Ishikawa (cell line): ENCODE measurements around the gene ELF4.

Experiments
- CEBPB ChIP-seq: IDR thresholded peaks from 2 replicates; pipeline ENCODE4 v1.6.1; 2012
- CREB1 ChIP-seq: IDR thresholded peaks from 2 replicates; pipeline ENCODE4 v1.6.1; 2012; ENCODE audit warnings: low read depth
- EGR1 ChIP-seq: IDR thresholded peaks from 2 replicates; pipeline ENCODE4 v1.6.1; 2012
- EP300 ChIP-seq: IDR thresholded peaks from 2 replicates; pipeline ENCODE4 v1.6.1; 2012; ENCODE audit warnings: borderline replicate concordance
- FOXM1 ChIP-seq: IDR thresholded peaks from 2 replicates; pipeline ENCODE4 v1.6.1; 2012; ENCODE audit warnings: low read depth, borderline replicate concordance
- MAX ChIP-seq: IDR thresholded peaks from 2 replicates; pipeline ENCODE4 v1.6.1; 2012
- NFIC ChIP-seq: IDR thresholded peaks from 2 replicates; pipeline ENCODE4 v1.6.1; 2012
- RAD21 ChIP-seq: IDR thresholded peaks from 2 replicates; pipeline ENCODE4 v1.6.1; 2012; ENCODE audit warnings: low read depth
- REST ChIP-seq: IDR thresholded peaks from 2 replicates; pipeline ENCODE4 v1.6.1; 2012; ENCODE audit warnings: low read depth, mild to moderate bottlenecking
- TAF1 ChIP-seq: IDR thresholded peaks from 2 replicates; pipeline ENCODE4 v1.6.1; 2012; ENCODE audit warnings: low read depth, mild to moderate bottlenecking
- TCF12 ChIP-seq: IDR thresholded peaks from 2 replicates; pipeline ENCODE4 v1.6.1; 2012; ENCODE audit warnings: low read depth
- TEAD4 ChIP-seq: IDR thresholded peaks from 2 replicates; pipeline ENCODE4 v1.6.1; 2012
- USF1 ChIP-seq: IDR thresholded peaks from 2 replicates; pipeline ENCODE4 v1.6.1; 2012
- YY1 ChIP-seq: IDR thresholded peaks from 2 replicates; pipeline ENCODE4 v1.6.1; 2012; ENCODE audit warnings: low read depth
- ZBTB7A ChIP-seq: IDR thresholded peaks from 2 replicates; pipeline ENCODE4 v1.6.1; 2012; ENCODE audit warnings: low read depth

Gene ELF4

GRCh38 chrX:130136961-130137360 is 26.7 kb upstream of the ELF4 start:
- TF ChIP-seq CREB1 (no peak), TEAD4 (no peak), YY1 (no peak), FOXM1 (no peak), RAD21 (no peak), REST (no peak), NFIC (no peak), USF1 (no peak), EGR1 (no peak), ZBTB7A (no peak), EP300 (no peak), TCF12 (no peak), TAF1 (no peak), MAX (no peak), CEBPB (no peak)

- TF ChIP-seq FOXM1 = no peak
- no peak for TF ChIP-seq TAF1
- no peak for TF ChIP-seq CREB1
- no peak for TF ChIP-seq EGR1
- no peak for TF ChIP-seq RAD21
- TF ChIP-seq TEAD4 = no peak
- no peak for TF ChIP-seq EP300
- TF ChIP-seq CEBPB = no peak
- TF ChIP-seq REST = no peak
- TF ChIP-seq ZBTB7A = no peak
Measured at GRCh38 chrX:130136496-130136895, 26.2 kb upstream of the ELF4 start.

- no peak for TF ChIP-seq TCF12
- no peak for TF ChIP-seq MAX
- no peak for TF ChIP-seq CREB1
- no peak for TF ChIP-seq NFIC
- TF ChIP-seq FOXM1 = no peak
- no peak for TF ChIP-seq TEAD4
- TF ChIP-seq REST = no peak
- no peak for TF ChIP-seq USF1
- TF ChIP-seq YY1 = no peak
- no peak for TF ChIP-seq TAF1
- no peak for TF ChIP-seq CEBPB
- no peak for TF ChIP-seq RAD21
- no peak for TF ChIP-seq EP300
- no peak for TF ChIP-seq EGR1
- TF ChIP-seq ZBTB7A = no peak
Measured at GRCh38 chrX:130130990-130131389, 20.7 kb upstream of the ELF4 start.

- TF ChIP-seq REST (no peak), CREB1 (no peak), RAD21 (no peak), TCF12 (no peak), YY1 (no peak), CEBPB (no peak), TEAD4 (no peak), MAX (no peak)
Measured at GRCh38 chrX:130125091-130125874, 15.0 kb upstream of the ELF4 start.
